Measurements from ENCODE around the gene RNF207. TPM values are rescaled to one million over a fixed set of nuclear protein-coding genes. Genes with fewer than 3 reads are reported as not detected.

Gene RNF207
- total RNA-seq, 1 experiment from 2014 or later, result 53.1 TPM

DNA sequence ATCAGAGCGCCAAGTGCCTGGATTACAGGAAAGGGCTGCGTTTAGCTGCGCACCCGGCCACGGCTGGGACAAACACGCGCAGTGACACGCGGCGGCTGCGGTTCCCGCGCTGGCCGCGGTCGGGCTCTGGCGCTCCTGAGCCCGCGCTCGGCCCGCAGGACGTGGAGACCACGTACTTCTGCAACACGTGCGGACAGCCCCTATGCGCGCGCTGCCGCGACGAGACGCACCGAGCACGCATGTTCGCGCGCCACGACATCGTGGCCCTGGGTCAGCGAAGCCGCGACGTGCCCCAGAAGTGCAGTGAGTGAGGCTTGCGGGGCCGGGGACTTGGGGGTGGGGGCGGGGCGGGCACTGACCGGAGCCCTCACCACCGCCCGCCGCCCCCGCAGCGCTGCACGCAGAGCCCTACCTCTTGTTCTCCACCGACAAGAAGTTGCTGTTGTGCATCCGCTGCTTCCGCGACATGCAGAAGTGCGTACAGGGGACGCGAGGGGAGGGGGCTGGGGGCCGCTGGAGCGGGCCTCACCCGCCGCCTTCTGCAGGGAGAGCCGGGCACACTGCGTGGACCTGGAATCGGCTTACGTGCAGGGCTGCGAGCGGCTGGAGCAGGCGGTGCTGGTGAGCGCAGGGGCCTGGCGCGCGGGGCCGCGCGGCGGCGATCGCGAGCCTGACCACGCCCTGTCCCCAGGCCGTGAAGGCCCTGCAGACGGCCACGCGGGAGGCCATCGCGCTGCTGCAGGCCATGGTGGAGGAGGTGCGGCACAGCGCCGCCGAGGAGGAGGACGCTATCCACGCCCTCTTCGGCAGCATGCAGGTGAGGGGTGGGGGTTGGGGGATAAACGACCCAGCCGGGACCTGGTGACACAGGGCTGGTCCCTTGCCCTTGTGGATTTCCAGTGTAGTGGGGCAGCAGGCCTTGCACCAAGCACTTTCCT is 3.1 kb downstream of the RNF207 start:
- H3K9me3 ChIP-seq (ENCODE audit: insufficient read depth, low read depth), result no peaks in the 10 kb centered on the region
- no peaks in the 10 kb centered on the region for H3F3A ChIP-seq (ENCODE audit: insufficient read depth, low read depth)
- intact Hi-C loops (cut with micrococcal nuclease; ENCODE audit: unreplicated experiment), result no loop called here
- H3K36me3 ChIP-seq (ENCODE audit: low read depth), result no peaks in the 10 kb centered on the region
- TF ChIP-seq, protein P1, sequence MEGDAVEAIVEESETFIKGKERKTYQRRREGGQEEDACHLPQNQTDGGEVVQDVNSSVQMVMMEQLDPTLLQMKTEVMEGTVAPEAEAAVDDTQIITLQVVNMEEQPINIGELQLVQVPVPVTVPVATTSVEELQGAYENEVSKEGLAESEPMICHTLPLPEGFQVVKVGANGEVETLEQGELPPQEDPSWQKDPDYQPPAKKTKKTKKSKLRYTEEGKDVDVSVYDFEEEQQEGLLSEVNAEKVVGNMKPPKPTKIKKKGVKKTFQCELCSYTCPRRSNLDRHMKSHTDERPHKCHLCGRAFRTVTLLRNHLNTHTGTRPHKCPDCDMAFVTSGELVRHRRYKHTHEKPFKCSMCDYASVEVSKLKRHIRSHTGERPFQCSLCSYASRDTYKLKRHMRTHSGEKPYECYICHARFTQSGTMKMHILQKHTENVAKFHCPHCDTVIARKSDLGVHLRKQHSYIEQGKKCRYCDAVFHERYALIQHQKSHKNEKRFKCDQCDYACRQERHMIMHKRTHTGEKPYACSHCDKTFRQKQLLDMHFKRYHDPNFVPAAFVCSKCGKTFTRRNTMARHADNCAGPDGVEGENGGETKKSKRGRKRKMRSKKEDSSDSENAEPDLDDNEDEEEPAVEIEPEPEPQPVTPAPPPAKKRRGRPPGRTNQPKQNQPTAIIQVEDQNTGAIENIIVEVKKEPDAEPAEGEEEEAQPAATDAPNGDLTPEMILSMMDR (conservative IDR thresholded peaks at IDR 0.05), result no peak
- no peak for TF ChIP-seq EZH2 (IDR thresholded peaks at IDR 0.05; ENCODE audit: low read depth)
- ChIA-PET CTCF (no interaction called here), POLR2A (ENCODE audit: unreplicated experiment) (no interaction called here)
- 0 out of 2 replicates have a peak, but pooled peaks cover 6% of the 10 kb centered on the region for H3K4me1 ChIP-seq (replicated peaks; ENCODE audit: insufficient read depth)
- H3K4me2 ChIP-seq, result no peak overlapping the region
- no peak overlapping the region for H2AFZ ChIP-seq
- BruUV-seq (replicated peaks), result no TSS peak
- no peak for DNase-seq
- no peak overlapping the region for H3K27ac ChIP-seq
- H3K27me3 ChIP-seq (ENCODE audit: insufficient read depth, low read depth), result no peaks in the 10 kb centered on the region
- peaks cover 15% of the 10 kb centered on the region for H3K79me2 ChIP-seq (ENCODE audit: low read depth)
- no peak overlapping the region for H3K4me3 ChIP-seq
- H3K9me2 ChIP-seq (ENCODE audit: insufficient read depth), result no peaks in the 10 kb centered on the region
- no peaks in the 10 kb centered on the region for H4K20me1 ChIP-seq (ENCODE audit: insufficient read depth)

DNA sequence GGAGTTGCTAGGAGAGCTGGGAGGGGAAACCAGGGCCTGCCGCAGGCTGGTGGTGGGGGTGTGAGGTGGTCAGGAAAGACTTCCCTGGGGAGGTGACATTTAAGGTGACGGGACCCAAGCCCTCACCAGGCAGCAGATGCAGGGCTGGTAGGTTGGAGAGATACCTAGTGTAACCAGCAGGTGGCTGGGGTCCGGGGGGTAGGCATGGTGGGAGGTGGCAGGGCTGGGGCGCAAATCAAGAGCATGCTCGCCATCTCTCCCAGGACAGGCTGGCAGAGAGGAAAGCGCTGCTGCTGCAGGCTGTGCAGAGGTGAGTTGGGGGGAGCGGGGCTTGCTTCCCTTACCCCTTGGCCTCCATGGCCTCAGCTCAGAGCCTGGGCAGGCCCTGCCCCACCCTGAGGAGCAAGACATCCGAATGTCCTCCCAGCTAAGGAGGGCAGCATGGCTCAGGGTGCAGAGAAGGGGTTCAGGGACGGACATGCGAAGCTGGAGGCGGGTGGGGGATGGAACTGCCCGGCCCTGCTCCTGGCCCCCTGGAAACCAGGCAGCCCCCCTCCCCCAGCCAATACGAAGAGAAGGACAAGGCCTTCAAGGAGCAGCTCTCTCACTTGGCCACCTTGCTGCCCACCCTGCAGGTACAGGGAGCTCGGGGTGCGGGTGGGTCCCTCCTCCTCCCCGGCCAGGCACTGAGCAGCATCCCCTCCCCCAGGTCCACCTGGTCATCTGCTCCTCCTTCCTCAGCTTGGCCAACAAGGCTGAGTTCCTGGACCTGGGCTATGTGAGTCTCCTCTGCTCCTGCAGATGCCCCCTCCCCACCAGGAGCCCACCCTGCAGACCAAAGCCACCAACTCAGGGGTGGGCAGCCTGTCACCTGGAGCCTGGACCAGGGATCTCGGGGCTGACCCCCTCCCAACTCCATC is 4.0 kb downstream of the RNF207 start:
- Histone ChIP-seq H3K9me2 (ENCODE audit: insufficient read depth) (no peaks in the 10 kb centered on the region), H3F3A (ENCODE audit: insufficient read depth, low read depth) (no peaks in the 10 kb centered on the region), H4K20me1 (ENCODE audit: insufficient read depth) (no peaks in the 10 kb centered on the region), H3K4me1 (replicated peaks; ENCODE audit: insufficient read depth) (0 out of 2 replicates have a peak, but pooled peaks cover 2% of the 10 kb centered on the region), H2AFZ (no peak overlapping the region), H3K36me3 (ENCODE audit: low read depth) (no peaks in the 10 kb centered on the region), H3K4me3 (no peak overlapping the region), H3K9me3 (ENCODE audit: insufficient read depth, low read depth) (no peaks in the 10 kb centered on the region), H3K27me3 (ENCODE audit: insufficient read depth, low read depth) (no peaks in the 10 kb centered on the region), H3K79me2 (ENCODE audit: low read depth) (peaks cover 15% of the 10 kb centered on the region), H3K4me2 (no peak overlapping the region), H3K27ac (no peak overlapping the region)
- TF ChIP-seq, protein P1 (conservative IDR thresholded peaks at IDR 0.05), result no peak
- TF ChIP-seq EZH2 (IDR thresholded peaks at IDR 0.05; ENCODE audit: low read depth), result no peak
- no peak for DNase-seq
- no TSS peak for BruUV-seq (replicated peaks)
- ChIA-PET POLR2A (ENCODE audit: unreplicated experiment) (no interaction called here), CTCF (no interaction called here)
- intact Hi-C loops (cut with micrococcal nuclease; ENCODE audit: unreplicated experiment), result no loop called here

DNA sequence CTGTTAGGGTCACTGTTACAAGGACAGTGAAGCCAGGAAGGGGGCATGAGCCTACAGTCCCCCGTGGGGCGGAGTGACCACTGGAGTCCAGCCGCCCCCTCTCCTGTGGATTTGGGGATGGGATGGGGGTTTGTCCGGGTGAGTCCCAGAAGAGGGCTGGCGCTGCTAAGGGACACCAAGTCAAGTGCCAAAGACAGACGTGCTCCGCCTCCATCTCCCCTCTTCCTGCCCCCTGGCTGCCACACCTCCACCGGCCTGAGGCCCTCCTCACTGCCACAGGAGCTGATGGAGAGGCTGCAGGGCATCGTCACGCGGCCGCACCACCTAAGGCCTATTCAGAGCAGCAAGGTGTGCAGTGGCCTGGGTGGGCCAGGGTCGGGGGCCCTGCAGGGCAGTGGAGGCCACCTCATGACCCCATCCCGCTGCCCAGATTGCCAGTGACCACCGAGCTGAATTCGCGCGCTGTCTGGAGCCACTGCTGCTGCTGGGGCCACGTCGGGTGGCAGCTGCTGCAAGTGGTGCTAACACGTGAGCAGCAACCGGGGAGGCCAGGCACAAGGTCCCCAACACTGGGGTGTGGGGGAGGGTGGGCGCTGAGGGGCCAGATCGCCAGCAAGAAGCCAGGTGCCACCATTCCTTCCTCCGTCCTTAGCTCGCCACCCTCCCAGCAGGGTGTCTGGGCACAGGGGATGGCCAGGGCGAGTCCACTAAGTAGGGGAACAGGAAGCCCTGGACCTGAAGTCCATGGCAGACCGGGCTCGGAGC is 4.9 kb downstream of the RNF207 start:
- H3K9me2 ChIP-seq (ENCODE audit: insufficient read depth), result no peaks in the 10 kb centered on the region
- H3K27ac ChIP-seq, result no peak overlapping the region
- H3K4me3 ChIP-seq, result no peak overlapping the region
- H3F3A ChIP-seq (ENCODE audit: insufficient read depth, low read depth), result no peaks in the 10 kb centered on the region
- intact Hi-C loops (cut with micrococcal nuclease; ENCODE audit: unreplicated experiment), result no loop called here
- peaks cover 15% of the 10 kb centered on the region for H3K79me2 ChIP-seq (ENCODE audit: low read depth)
- ChIA-PET CTCF (no interaction called here), POLR2A (ENCODE audit: unreplicated experiment) (interaction anchor here (0.7 kb wide), 1 partner anchor 9 kb away, joined by 5 read pairs; no protein-coding TSS in a partner anchor)
- TF ChIP-seq EZH2 (IDR thresholded peaks at IDR 0.05; ENCODE audit: low read depth), result no peak
- TF ChIP-seq, protein P1 (conservative IDR thresholded peaks at IDR 0.05), result no peak
- H3K27me3 ChIP-seq (ENCODE audit: insufficient read depth, low read depth), result no peaks in the 10 kb centered on the region
- H3K36me3 ChIP-seq (ENCODE audit: low read depth), result no peaks in the 10 kb centered on the region
- H3K4me2 ChIP-seq, result no peak overlapping the region
- H3K4me1 ChIP-seq (replicated peaks; ENCODE audit: insufficient read depth), result no peaks in the 10 kb centered on the region
- H4K20me1 ChIP-seq (ENCODE audit: insufficient read depth), result no peaks in the 10 kb centered on the region
- no TSS peak for BruUV-seq (replicated peaks)
- H2AFZ ChIP-seq, result no peak overlapping the region
- DNase-seq, result no peak
- no peaks in the 10 kb centered on the region for H3K9me3 ChIP-seq (ENCODE audit: insufficient read depth, low read depth)

All from PC-9 (cell line).